NCI-H1417 treated with DMSO at 0.1 percent for 48 hours (cell line): Measurements from ENCODE around the gene ARHGEF4.
"Not testable (repeated sequence)": the region's sequence is repeated elsewhere in the genome, so short reads cannot be mapped to it uniquely, and the experiment has no call there.

Source experiments
- DNase-seq: peaks from one replicate; lab custom pipeline; 2025; lab: John Stamatoyannopoulos, UW

The ARHGEF4 gene

GRCh38 chr2:130883496-130883895, 46.8 kb downstream of the ARHGEF4 start:
- DNase-seq, result no peak

- no peak for DNase-seq
Observed at GRCh38 chr2:130884013-130884412, 47.3 kb downstream of the ARHGEF4 start.

- DNase-seq, result no peak
Observed at GRCh38 chr2:130884503-130884902, 47.8 kb downstream of the ARHGEF4 start.

- no peak for DNase-seq
Observed at GRCh38 chr2:130887643-130888042, 50.9 kb downstream of the ARHGEF4 start.

- DNase-seq, result no peak
Observed at GRCh38 chr2:130890941-130891669, 54.4 kb downstream of the ARHGEF4 start.

- no peak for DNase-seq
Observed at GRCh38 chr2:130891966-130892365, 55.3 kb downstream of the ARHGEF4 start.

GRCh38 chr2:130892793-130893785, 56.4 kb downstream of the ARHGEF4 start:
- DNase-seq, result no peak

- DNase-seq, result no peak
Observed at GRCh38 chr2:130894326-130894942, 57.7 kb downstream of the ARHGEF4 start.

GRCh38 chr2:130896813-130897212, 60.1 kb downstream of the ARHGEF4 start:
- no peak for DNase-seq

- no peak for DNase-seq
Observed at GRCh38 chr2:130898553-130898952, 61.8 kb downstream of the ARHGEF4 start.

- DNase-seq, result no peak
Observed at GRCh38 chr2:130899306-130899705, 62.6 kb downstream of the ARHGEF4 start.

- no peak for DNase-seq
Observed at GRCh38 chr2:130901061-130901460, 64.3 kb downstream of the ARHGEF4 start.

GRCh38 chr2:130901626-130902025, 64.9 kb downstream of the ARHGEF4 start:
- DNase-seq, result not testable (repeated sequence)

GRCh38 chr2:130908832-130909231, 72.1 kb downstream of the ARHGEF4 start:
- no peak for DNase-seq

GRCh38 chr2:130910931-130911330, 74.2 kb downstream of the ARHGEF4 start:
- no peak for DNase-seq

- DNase-seq, result no peak
Observed at GRCh38 chr2:130911482-130911881, 74.8 kb downstream of the ARHGEF4 start.

GRCh38 chr2:130911996-130912395, 75.3 kb downstream of the ARHGEF4 start:
- DNase-seq, result no peak

- DNase-seq, result no peak
Observed at GRCh38 chr2:130912471-130912870, 75.8 kb downstream of the ARHGEF4 start.

- DNase-seq, result no peak
Observed at GRCh38 chr2:130913891-130914290, 77.2 kb downstream of the ARHGEF4 start.

GRCh38 chr2:130915149-130915548, 78.4 kb downstream of the ARHGEF4 start:
- DNase-seq, result no peak

GRCh38 chr2:130915595-130916437, 79.1 kb downstream of the ARHGEF4 start:
- DNase-seq, result no peak

- DNase-seq, result no peak
Observed at GRCh38 chr2:130916438-130916705, 79.7 kb downstream of the ARHGEF4 start.
